ENCODE data around the gene ZDHHC12. TPM values are rescaled to one million over a fixed set of nuclear protein-coding genes. Genes with fewer than 3 reads are reported as not detected.
A peak's percentile ranks its signal among the peaks of the same experiment; 100 is the strongest.

ZDHHC12 gene
- total RNA-seq, 1 donor from 2014 or later = 119 TPM

DNA sequence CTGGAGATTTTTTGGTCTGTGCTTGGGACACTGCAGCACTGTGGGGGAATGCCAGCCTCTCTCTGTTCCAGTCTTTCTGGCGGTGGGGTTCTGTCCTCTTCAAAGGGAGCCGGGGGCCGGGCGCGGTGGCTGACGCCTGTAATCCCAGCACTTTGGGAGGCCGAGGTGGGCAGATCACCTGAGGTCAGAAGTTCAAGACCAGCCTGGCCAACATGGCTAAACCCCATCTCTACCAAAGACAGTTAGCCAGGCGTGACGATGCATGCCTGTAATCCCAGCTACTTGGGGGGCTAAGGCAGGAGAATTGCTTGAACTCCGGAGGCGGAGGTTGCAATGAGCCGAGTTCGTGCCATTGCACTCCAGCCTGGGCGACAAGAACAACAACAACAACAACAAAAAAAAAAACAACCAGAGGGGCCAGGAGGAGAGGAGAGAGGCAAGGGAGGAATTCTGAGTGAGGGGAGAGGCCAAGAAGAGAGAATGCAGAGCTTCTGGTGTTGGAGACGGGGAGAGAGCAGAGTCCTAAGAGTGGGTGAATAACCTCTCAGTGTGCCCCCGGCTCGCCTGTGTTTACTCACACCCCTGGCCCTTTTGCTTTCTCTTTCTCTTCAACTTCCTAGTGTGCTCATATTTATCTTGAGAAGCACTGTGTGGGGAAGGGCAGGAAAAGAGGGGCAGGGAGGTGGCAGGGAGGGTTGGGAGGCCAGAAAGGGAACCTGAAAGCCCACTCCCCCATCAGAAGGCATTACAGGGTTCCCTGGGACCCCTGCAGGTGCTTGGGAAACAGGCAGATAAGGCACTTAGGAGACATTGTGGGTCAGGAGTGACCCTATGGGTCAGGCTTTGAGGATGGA, 38.1 kb downstream of the ZDHHC12 start:
- TF ChIP-seq, protein P1, sequence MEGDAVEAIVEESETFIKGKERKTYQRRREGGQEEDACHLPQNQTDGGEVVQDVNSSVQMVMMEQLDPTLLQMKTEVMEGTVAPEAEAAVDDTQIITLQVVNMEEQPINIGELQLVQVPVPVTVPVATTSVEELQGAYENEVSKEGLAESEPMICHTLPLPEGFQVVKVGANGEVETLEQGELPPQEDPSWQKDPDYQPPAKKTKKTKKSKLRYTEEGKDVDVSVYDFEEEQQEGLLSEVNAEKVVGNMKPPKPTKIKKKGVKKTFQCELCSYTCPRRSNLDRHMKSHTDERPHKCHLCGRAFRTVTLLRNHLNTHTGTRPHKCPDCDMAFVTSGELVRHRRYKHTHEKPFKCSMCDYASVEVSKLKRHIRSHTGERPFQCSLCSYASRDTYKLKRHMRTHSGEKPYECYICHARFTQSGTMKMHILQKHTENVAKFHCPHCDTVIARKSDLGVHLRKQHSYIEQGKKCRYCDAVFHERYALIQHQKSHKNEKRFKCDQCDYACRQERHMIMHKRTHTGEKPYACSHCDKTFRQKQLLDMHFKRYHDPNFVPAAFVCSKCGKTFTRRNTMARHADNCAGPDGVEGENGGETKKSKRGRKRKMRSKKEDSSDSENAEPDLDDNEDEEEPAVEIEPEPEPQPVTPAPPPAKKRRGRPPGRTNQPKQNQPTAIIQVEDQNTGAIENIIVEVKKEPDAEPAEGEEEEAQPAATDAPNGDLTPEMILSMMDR (conservative IDR thresholded peaks at IDR 0.05; ENCODE audit: low read depth, low read length) = no peak
- peak overlapping the region; percentile 95 for H3K4me3 ChIP-seq (ENCODE audit: low read depth, low read length)
- DNase-seq (ENCODE audit: low read depth) = no peak

DNA sequence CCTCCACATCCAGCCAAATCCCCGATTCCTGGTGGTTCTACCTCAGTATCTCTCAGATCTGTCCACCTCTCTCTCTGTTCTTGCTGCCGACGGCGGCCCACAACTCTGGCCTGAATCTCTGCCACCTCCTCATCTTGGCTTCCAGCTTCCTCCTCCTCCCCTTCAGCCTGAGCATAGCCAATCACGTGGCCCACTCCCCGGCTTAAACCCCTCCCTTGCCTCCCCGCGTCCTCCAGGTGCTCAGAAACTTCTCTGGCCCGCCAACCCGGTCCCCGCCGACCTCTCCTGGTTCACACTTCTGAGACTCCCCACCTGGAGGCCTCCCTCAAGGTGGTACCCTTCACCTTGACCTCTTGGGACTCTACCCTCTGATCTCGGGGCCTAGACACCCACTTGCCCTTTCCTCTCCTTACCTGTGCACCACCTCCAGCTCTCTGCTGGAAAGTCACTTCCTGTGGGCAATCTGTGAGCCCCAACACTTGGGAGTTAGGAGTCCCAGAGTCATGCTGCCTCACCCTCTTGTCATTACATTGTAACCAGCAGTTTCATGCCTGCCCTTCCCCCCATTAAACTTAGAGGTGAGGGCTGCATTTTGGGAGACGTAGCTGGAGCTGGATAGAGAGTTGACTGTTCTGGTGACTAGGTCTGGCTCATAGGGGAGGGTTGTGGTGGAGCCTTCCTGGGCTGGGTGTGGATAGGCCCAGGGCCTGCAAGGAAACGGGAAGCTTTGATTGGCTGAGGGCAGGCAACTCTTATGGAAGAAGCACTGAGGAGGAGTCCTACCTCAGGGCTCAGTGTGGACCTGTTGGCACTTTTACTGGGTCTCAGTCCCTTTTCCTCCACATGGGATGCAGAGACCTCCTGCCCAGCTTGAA, 39.4 kb downstream of the ZDHHC12 start:
- TF ChIP-seq, protein P1 (conservative IDR thresholded peaks at IDR 0.05; ENCODE audit: low read depth, low read length) = no peak
- H3K4me3 ChIP-seq (ENCODE audit: low read depth, low read length) = peak overlapping the region; percentile 95
- no peak for DNase-seq (ENCODE audit: low read depth)

DNA sequence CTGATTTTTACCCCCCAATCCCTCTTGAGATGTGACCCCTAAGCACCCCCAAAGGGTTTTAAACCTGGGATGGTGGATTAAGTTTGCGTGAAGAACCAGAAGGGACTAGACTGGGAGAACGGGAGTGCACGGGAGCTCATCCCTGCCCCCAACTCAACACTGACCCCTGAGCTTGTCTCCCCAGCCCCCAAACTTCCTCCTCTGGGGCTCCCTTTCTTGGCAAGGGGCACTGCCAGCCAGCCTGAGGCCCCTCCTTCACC, 39.9 kb downstream of the ZDHHC12 start:
- DNase-seq (ENCODE audit: low read depth) = no peak
- TF ChIP-seq, protein P1 (conservative IDR thresholded peaks at IDR 0.05; ENCODE audit: low read depth, low read length) = no peak
- peak overlapping the region; percentile 95 for H3K4me3 ChIP-seq (ENCODE audit: low read depth, low read length)

DNA sequence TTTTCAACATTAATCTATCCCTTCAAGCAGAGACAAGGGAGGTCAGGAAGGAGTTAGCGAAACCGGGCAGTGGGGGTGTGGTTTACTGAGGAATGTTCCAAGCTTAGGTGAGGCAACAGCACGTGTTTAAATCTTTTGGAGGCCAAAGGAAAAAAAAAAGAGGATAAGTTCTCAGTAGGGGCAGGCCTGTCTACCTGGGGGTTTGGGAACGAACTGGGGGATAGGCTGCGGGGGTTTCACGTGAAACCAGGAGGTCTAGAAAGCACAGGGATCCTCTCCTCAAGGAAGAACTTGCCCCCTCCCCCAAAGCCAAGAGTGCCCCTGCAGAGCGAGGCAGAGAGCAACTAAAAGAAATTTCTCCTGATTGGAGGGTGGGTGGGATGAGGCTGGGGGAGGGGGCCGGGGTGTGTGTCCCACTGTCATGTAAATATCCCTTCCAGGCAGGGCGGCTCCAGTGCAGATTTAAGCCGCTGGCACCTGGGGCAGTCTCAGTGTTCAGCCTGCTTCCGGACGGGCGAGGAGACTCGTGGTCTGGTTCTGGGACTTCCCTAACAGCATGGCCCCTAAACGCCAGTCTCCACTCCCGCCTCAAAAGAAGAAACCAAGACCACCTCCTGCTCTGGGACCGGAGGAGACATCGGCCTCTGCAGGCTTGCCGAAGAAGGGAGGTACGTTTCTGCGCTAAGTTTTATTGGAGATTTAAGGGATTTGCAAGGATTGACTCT, 40.4 kb downstream of the ZDHHC12 start:
- TF ChIP-seq, protein P1 (conservative IDR thresholded peaks at IDR 0.05; ENCODE audit: low read depth, low read length) = no peak
- peak; percentile 80 for DNase-seq (ENCODE audit: low read depth)
- peak overlapping the region; percentile 95 for H3K4me3 ChIP-seq (ENCODE audit: low read depth, low read length)

DNA sequence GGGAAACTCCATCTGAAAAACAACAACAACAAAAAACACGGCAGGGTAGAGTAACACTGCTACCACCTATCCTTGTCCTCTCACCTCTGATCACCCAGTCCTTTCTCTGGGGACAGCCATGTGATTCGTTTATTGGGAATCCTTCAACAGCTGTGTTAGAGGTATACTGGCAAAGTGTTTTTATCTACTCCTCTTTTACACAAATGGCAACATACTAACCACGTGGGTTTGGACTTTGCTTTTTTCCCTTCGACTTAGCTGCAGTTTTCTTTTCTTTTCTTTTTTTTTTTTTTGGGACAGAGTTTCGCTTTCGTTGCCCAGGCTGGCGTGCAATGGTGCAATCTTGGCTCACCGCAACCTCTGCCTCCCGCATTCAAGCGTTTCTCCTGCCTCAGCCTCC, 46.1 kb downstream of the ZDHHC12 start:
- DNase-seq (ENCODE audit: low read depth) = no peak
- no peak overlapping the region for H3K4me3 ChIP-seq (ENCODE audit: low read depth, low read length)
- TF ChIP-seq, protein P1 (conservative IDR thresholded peaks at IDR 0.05; ENCODE audit: low read depth, low read length) = no peak

DNA sequence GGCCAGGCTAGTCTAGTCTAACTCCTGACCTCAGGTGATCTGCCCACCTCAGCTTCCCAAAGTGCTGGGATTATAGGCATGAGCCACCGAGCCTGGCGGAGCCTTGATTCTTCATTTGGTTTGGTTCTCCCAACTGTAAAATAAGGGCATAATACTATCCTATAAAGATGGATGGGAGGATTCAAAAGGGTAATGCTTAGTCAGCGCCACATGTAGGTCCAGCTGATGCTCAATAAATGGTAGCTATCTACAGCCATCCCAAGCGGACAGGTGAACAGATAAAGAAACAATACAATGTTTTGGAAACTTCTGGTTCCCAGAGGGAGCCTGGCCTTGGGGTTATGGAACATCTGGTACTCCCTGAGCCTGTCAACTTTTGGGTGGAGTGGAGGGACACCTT, 48.5 kb downstream of the ZDHHC12 start:
- TF ChIP-seq, protein P1 (conservative IDR thresholded peaks at IDR 0.05; ENCODE audit: low read depth, low read length) = no peak
- DNase-seq (ENCODE audit: low read depth) = no peak
- no peak overlapping the region for H3K4me3 ChIP-seq (ENCODE audit: low read depth, low read length)

Other genes starting within 250 kb of the ZDHHC12 start
- gene GLE1, start 219.4 kb downstream of the ZDHHC12 start, total RNA-seq = 25.4 and 28.8 TPM in 2 replicates
- gene SPTAN1, start 171.5 kb downstream of the ZDHHC12 start, total RNA-seq = 166 and 193 TPM in 2 replicates
- gene DYNC2I2, start 67.3 kb downstream of the ZDHHC12 start, total RNA-seq = 121 TPM in 2 replicates
- gene SET, start 34.9 kb downstream of the ZDHHC12 start, total RNA-seq = 331 and 406 TPM in 2 replicates
- gene PKN3, start 21.6 kb downstream of the ZDHHC12 start, total RNA-seq = 16.5 and 28.4 TPM in 2 replicates
- gene ZER1, start 47.8 kb upstream of the ZDHHC12 start, total RNA-seq = 11.5 and 15.3 TPM in 2 replicates
- gene TBC1D13, start 63.1 kb upstream of the ZDHHC12 start, total RNA-seq = 11.3 and 27.1 TPM in 2 replicates
- gene ENDOG, start 94.4 kb upstream of the ZDHHC12 start, total RNA-seq = 57.6 and 61.8 TPM in 2 replicates
- gene SPOUT1, start 105.7 kb upstream of the ZDHHC12 start, total RNA-seq = 30.2 and 30.7 TPM in 2 replicates
- gene KYAT1, start 157.8 kb upstream of the ZDHHC12 start, total RNA-seq = 18.9 and 21.0 TPM in 2 replicates
- 98.2 and 104 TPM in 2 replicates for gene LRRC8A, start 158.0 kb upstream of the ZDHHC12 start, total RNA-seq
- 21.2 and 22.5 TPM in 2 replicates for gene PHYHD1, start 196.9 kb upstream of the ZDHHC12 start, total RNA-seq
- gene DOLK, start 223.5 kb upstream of the ZDHHC12 start, total RNA-seq = 12.7 and 26.1 TPM in 2 replicates
- gene NUP188, start 223.6 kb upstream of the ZDHHC12 start, total RNA-seq = 37.6 and 67.3 TPM in 2 replicates